Measurements from ENCODE around the gene NHERF1. TPM values are rescaled to one million over a fixed set of nuclear protein-coding genes. Genes with fewer than 3 reads are reported as not detected.

Gene NHERF1
- total RNA-seq, 1 experiment from 2014 or later = 90.8 TPM

DNA sequence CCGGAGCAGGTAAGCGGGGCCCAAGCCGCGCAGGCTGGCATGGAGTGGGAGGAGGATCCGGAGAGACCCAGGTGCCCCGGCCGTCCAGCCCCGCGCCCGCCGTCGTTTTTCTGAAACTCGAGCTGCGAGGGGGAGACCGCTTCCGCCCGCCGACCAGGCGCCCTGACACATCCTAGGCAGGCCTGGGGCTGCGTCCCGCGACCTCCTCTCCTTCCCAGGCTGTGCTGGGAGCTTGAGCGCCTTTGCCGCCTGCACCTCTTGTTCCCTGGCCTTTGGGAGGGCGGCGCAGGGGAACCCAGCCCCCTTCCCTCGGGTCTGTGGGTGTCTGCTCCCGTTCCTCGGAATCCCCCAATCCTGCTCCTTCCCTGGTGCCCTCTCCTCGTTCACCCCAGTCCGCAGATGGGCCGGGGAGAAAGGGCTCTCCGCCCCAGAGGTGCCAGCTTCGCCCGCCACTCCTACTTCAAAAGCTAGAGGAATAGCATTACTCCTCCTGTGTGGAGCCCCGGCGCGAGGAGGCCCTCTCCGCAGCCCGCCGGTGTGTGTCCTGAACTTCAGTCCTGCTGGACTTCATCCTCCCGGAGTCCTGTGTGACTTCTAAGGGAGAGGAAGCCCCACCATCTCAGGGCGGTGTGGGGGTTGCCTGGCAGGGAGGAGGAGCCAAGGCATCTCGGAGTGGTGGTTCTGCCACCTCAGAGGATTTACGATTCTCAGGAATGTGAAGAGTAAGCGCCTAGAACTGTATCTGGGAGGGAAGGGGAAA lies 1.0 kb downstream of the NHERF1 start:
- Histone ChIP-seq H3K4me1 (ENCODE audit: control insufficient read depth, insufficient read depth, low read length) (peaks cover 38% of the 10 kb centered on the region), H3K27me3 (ENCODE audit: control insufficient read depth, insufficient read depth, low read length) (no peaks in the 10 kb centered on the region), H3K27ac (ENCODE audit: low read length) (peak overlapping the region; percentile 87), H3K4me3 (ENCODE audit: low read depth in 2 of 2, low read length in 2 of 2) (peak overlapping the region; percentile 76 to 95), H3K36me3 (ENCODE audit: control insufficient read depth, insufficient read depth, low read length) (peaks cover 2% of the 10 kb centered on the region; the same call in 1 of the 2 replicates), H3K9me3 (ENCODE audit: control insufficient read depth, insufficient read depth, low read depth, low read length) (no peaks in the 10 kb centered on the region)
- BruUV-seq (replicated peaks) = no TSS peak
- no peak for DNase-seq (ENCODE audit: low read depth, low spot score)
- TF ChIP-seq, protein P1, sequence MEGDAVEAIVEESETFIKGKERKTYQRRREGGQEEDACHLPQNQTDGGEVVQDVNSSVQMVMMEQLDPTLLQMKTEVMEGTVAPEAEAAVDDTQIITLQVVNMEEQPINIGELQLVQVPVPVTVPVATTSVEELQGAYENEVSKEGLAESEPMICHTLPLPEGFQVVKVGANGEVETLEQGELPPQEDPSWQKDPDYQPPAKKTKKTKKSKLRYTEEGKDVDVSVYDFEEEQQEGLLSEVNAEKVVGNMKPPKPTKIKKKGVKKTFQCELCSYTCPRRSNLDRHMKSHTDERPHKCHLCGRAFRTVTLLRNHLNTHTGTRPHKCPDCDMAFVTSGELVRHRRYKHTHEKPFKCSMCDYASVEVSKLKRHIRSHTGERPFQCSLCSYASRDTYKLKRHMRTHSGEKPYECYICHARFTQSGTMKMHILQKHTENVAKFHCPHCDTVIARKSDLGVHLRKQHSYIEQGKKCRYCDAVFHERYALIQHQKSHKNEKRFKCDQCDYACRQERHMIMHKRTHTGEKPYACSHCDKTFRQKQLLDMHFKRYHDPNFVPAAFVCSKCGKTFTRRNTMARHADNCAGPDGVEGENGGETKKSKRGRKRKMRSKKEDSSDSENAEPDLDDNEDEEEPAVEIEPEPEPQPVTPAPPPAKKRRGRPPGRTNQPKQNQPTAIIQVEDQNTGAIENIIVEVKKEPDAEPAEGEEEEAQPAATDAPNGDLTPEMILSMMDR (IDR thresholded peaks at IDR 0.05) = no peak
- no peak for TF ChIP-seq TCF7L2 (IDR thresholded peaks at IDR 0.05; ENCODE audit: low read depth, low read length)
- ChIA-PET POLR2A (interaction anchor here (0.6 to 1.1 kb wide), 2 partner anchors 11 to 18 kb away, joined by 3 to 4 read pairs; no protein-coding TSS in a partner anchor), CTCF (interaction anchor here (0.6 to 2.3 kb wide), 5 partner anchors 9 to 92 kb away, joined by 5 to 12 read pairs (median 6); no protein-coding TSS in a partner anchor)
- in situ Hi-C loops (cut with HindIII; ENCODE audit: low pct_unique_long_range_greater_than_20kb, low sequenced_read_pairs) (no loop called here), intact Hi-C loops (cut with micrococcal nuclease; ENCODE audit: unreplicated experiment) (no loop called here)
- ATAC-seq = peak; percentile 19

DNA sequence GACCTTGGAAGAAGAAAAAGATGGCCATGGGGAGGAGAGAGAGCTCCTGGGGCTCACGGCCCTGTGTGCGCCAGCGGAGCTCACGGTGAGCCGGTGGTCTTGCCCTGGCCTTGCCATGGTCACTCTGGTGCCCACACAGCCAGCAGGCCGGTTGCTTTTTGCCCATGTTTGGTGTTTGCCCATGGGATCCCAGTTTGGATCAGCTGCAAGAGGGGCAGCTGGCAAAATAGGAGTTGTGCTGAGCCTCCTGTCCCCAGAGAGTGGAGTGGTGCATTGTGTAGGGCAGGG lies 1.6 kb downstream of the NHERF1 start:
- Histone ChIP-seq H3K27me3 (ENCODE audit: control insufficient read depth, insufficient read depth, low read length) (no peaks in the 10 kb centered on the region), H3K9me3 (ENCODE audit: control insufficient read depth, insufficient read depth, low read depth, low read length) (no peaks in the 10 kb centered on the region), H3K4me3 (ENCODE audit: low read depth in 2 of 2, low read length in 2 of 2) (peak overlapping the region; percentile 76 to 95), H3K36me3 (ENCODE audit: control insufficient read depth, insufficient read depth, low read length) (peaks cover 2% of the 10 kb centered on the region; the same call in 1 of the 2 replicates), H3K4me1 (ENCODE audit: control insufficient read depth, insufficient read depth, low read length) (peaks cover 35% of the 10 kb centered on the region), H3K27ac (ENCODE audit: low read length) (peak overlapping the region; percentile 87)
- ChIA-PET CTCF (interaction anchor here (0.6 to 2.3 kb wide), 5 partner anchors 8 to 92 kb away, joined by 5 to 12 read pairs (median 6); no protein-coding TSS in a partner anchor), POLR2A (interaction anchor here (1.1 kb wide), 1 partner anchor 11 kb away, joined by 3 read pairs; no protein-coding TSS in a partner anchor)
- no peak for TF ChIP-seq POLR2AphosphoS5 (IDR thresholded peaks at IDR 0.05; ENCODE audit: low read depth, low read length)
- TF ChIP-seq SIN3A (IDR thresholded peaks at IDR 0.05; ENCODE audit: borderline replicate concordance, insufficient read depth, low read depth, low read length) = 0 out of 2 replicates have a peak, but pooled peaks have one; percentile 42
- TF ChIP-seq, protein P1 (IDR thresholded peaks at IDR 0.05) = no peak
- intact Hi-C loops (cut with micrococcal nuclease; ENCODE audit: unreplicated experiment) (no loop called here), in situ Hi-C loops (cut with HindIII; ENCODE audit: low pct_unique_long_range_greater_than_20kb, low sequenced_read_pairs) (no loop called here)
- BruUV-seq (replicated peaks) = no TSS peak
- no peak for ATAC-seq
- DNase-seq (ENCODE audit: low read depth, low spot score) = no peak

- no peaks in the 10 kb centered on the region for H3K9me3 ChIP-seq (ENCODE audit: control insufficient read depth, insufficient read depth, low read depth, low read length)
- BruUV-seq (replicated peaks) = no TSS peak
- CTCF ChIA-PET = interaction anchor here (0.6 to 2.3 kb wide), 4 partner anchors 17 to 93 kb away, joined by 6 to 12 read pairs (median 7); no protein-coding TSS in a partner anchor
- intact Hi-C loops (cut with micrococcal nuclease; ENCODE audit: unreplicated experiment) = no loop called here
- H3K4me3 ChIP-seq (ENCODE audit: low read depth in 2 of 2, low read length in 2 of 2) = peak overlapping the region; percentile 76 to 95
- DNase-seq (ENCODE audit: low read depth, low spot score) (no peak), ATAC-seq (peak; percentile 1; the same call in 1 of the 2 replicates)
- TF ChIP-seq REST (IDR thresholded peaks at IDR 0.05; ENCODE audit: insufficient read depth in 1 of 2, low read depth in 2 of 2, low read length in 1 of 2) = 0 out of 4 replicates have a peak, but pooled peaks of 1 of the 2 experiments have one; percentile 48
- no peak for TF ChIP-seq TCF7L2 (IDR thresholded peaks at IDR 0.05; ENCODE audit: low read depth, low read length)
- H3K27ac ChIP-seq (ENCODE audit: low read length) = peak overlapping the region; percentile 87
- peaks cover 2% of the 10 kb centered on the region; the same call in 1 of the 2 replicates for H3K36me3 ChIP-seq (ENCODE audit: control insufficient read depth, insufficient read depth, low read length)
- no peaks in the 10 kb centered on the region for H3K27me3 ChIP-seq (ENCODE audit: control insufficient read depth, insufficient read depth, low read length)
- POLR2A ChIA-PET = interaction anchor here (1.1 kb wide), 1 partner anchor 10 kb away, joined by 3 read pairs; no protein-coding TSS in a partner anchor
- in situ Hi-C loops (cut with HindIII; ENCODE audit: low pct_unique_long_range_greater_than_20kb, low sequenced_read_pairs) = no loop called here
- H3K4me1 ChIP-seq (ENCODE audit: control insufficient read depth, insufficient read depth, low read length) = peaks cover 35% of the 10 kb centered on the region
Measured at GRCh38 chr17:74750327-74751069, 2.1 kb downstream of the NHERF1 start.
